GM19025 (cell line): ENCODE data around the gene TICRR.

ENCODE experiments used
- ATAC-seq: cut with Tn5 transposase; IDR thresholded peaks from one replicate; pipeline ENCODE4 v1.9.1; 2021; ENCODE audit warnings: mild to moderate bottlenecking, low read depth, moderate library complexity; ENCODE audit not compliant: unreplicated experiment

TICRR gene

DNA sequence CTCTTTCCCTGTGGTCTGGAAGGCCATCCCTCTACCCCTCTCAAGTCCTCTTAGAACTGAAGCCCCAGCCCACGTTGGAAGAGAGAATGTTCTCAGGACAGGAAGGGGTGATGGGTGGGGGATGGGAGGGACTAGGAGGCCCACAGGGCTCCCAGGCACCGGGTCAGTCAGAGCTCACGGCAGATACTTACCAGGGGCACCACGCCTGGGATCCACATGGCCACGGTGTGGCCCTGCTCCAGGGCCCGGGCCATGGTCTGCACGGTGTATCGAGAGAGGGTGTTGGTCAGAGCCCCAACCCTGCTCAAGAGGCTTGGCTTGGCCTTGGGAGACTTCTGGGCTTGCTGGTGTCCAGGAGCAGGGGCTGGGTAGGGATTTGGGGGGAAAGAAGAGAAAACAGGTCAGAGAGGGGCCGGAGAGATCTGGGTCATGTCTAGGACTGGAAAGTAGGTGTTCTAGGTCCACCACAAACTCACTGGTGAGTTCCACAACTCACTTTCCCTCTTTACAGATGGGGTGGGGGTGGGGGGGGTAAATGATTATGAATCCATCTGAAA, 94.1 kb downstream of the TICRR start:
- ATAC-seq: no peak

DNA sequence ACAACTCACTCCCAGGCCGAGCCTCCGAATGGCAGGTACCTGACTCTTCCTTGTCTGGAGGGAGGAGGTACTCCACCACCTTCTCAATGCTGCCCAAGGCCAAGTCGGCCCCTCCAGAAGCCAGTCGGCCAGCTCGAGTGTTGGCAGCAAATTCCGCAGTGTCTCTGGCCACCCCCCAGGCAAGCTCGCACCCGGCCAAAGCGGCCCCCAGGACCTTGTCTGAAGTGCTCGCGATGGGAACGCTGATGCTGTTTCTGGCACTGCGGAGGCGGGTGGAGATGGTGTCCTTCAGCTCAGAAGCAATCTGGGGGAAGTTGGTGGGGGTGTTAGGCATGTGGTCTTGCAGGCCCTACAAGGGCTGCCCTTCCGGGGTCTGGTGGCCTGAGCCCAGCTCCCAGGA, 94.7 kb downstream of the TICRR start:
- ATAC-seq: no peak

DNA sequence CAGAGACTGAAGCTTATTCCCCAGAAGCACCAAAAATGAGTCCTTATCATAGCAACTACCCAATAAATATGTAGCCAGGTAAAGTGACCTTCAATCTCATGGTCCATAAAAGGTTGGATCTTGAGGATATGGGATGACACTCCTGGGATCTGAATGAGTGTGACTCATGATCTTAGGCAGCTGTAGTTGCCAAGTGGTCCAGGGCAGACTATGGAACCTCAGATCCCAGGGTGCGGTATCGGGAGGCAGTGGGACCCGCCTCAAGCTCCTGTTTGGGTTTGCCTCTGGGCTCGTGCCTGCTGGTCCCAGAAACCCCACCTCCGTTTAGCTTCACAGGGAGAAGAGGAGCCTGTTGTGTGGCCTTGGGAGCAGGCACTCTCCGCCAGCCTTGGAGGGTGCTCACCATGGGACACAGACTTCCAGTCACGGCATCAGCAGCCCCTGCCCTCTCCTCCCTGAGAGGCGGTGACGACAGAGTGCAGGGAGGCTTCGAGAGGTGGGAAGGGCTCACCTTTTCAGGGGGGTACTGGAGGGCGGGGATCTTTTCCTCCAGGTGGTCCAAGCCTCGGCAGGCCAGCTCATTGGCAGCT, 95.8 kb downstream of the TICRR start:
- no peak for ATAC-seq

DNA sequence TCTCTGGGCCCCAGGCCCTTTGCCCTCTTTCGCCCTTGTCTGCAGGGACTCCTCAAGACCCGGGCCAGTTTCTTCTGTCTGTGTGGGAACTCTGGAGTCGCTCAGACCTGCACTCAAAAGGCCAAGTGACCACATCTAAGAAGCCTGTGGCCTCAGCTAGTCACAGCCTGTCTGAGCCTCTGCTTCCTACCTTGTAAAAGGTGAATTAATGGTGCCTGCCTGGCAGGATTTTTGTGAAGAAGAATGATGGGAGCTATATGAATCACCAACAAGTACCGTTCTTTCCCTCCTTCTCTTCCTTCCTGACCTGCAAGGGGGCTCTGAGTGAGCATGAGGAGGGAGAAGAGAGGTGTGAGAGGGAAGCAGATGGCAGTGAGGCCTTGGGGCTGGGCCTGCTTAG, 96.4 kb downstream of the TICRR start:
- ATAC-seq: no peak

DNA sequence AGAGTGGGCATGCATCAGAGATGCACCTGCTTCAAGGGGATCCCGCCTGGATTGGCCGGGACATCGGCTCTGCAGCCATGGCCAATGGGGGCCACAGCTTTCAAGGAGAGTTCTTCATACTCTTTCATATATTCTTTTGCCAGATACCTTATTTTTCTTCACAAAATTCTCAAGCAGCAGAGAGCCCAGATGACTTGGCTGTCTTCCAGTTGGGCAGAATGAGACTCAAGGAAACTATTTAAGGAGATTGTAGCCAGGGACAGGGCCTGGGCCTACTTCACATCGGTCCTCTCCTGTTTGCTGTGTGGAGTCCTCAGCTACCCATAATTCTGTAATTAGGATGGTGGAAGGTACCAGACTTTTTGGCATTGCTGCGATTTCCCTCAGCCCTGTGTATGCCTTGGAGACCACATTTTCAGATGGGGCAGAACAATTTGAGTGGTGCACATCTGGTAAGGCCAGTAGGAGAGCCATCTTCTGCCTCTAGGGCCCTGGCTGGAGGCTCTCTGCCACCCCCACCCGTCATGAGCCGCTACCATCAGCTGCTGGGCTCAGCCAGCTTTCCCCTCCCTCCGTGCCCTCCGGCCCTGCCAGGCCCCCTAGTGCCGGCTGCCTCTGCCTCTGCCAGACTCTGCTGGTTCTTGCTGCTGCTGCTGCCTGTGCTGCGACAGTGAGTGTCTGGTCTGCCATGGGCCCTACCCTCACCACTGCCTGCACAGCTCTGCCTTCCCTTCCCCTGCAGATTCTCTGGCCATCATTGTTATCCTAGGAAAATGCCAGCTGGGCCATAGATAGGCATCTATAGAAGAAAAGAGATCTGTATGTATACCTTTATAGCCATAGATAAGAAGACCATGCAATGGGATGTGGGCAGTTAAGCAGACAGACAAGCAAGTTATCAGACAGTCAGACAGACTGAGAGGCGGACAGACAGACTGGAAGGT, 97.2 kb downstream of the TICRR start:
- ATAC-seq: no peak

DNA sequence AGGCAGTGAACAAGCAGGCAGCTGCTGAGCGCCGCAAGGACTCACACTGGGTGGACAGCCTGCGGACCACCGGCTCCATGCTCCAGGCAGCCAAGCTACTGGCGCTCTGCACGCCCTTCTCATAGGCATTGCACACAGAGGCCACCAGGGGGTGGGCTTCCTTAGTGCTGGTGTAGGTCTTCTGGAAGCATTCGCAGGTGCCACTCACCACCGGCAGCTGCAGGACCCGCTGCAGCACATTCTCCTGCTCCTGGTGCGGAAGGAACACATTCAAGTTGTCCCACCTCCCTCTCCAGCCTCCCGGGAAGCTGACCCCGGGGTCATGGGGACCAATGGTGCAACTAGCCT, 97.9 kb downstream of the TICRR start:
- ATAC-seq: no peak

DNA sequence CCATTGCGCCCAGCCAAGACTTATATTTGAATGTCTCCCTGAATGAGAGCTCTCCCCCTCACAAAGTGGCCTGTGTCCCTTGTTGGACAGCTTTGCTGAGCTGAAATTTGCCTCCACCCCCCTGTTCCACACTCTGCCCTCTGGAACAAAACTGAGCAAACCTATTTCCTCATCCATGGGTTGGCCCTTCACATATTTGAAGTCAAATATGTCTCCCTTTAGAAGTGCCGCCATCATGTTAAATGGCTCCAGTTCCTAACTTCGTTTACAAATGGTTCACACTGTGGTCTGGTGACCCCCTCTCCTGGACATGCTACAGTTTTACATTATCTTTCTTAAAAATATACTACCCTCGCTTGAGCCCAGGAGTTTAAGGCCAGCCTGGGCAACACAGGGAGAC, 99.3 kb downstream of the TICRR start:
- ATAC-seq: no peak

DNA sequence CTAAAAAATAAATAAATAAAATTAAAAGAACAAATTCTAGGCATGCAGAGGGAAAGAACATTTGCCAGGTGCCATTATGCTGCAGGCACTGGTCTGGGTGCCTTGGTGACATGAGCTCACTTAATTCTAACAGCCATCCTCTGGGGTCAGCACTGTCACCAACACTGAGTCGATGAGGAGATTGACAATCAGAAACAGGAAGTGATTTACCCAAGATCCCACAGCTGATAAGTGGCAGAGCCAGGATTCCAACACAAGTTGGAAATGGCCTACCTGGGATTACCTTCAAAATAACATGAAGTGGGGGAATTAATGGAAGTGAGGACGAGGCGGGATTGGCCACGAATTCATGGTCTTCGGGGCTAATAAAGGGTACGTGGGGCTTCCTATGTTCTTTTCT, 100.3 kb downstream of the TICRR start:
- no peak for ATAC-seq

DNA sequence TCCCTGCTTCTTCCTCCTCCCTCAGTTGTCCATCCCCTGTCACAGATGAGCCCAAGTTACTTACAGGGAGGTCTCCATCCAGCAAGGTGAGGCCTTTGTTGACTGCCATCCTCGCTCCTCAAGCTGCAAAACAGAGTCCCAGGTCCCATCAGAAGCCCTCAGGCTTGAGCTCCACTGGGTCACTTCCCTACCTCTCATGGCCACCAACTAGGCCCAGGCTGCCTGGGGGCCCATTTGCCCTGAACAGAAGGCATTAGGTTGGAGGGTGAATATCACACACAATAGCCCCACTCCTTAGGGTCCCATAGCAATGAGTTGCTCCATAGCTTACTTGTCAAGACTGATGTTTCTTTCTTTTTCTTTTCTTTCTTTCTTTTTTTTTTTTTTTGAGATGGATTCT, 102.1 kb downstream of the TICRR start:
- no peak for ATAC-seq
